GM23338 (cell line): Measurements from ENCODE around the gene RBM17.

Experiments used
- EZH2phosphoT487 ChIP-seq: fragments of 200-600 bp; sonication (generic); IDR thresholded peaks from one replicate; pipeline ENCODE4 v1.8.1; 2018; ENCODE audit warnings: antibody characterized with exemption; ENCODE audit not compliant: unreplicated experiment
- POLR2AphosphoS5 ChIP-seq: IDR thresholded peaks from 2 replicates; pipeline ENCODE4 v1.6.1; 2016; ENCODE audit warnings: antibody characterized with exemption, low read depth
- TF ChIP-seq, protein P1 (sequence below), 2 experiments: fragments of 200-600 bp in 1 of 2; sonication (generic) in 1 of 2; conservative IDR thresholded peaks; 2 replicates each; pipeline versions ENCODE4 v1.5.1 to v1.6.1; 2016 to 2017; ENCODE audit warnings: antibody characterized with exemption in 2 of 2, low read depth in 2 of 2, mild to moderate bottlenecking in 2 of 2, moderate library complexity in 1 of 2

DNA sequence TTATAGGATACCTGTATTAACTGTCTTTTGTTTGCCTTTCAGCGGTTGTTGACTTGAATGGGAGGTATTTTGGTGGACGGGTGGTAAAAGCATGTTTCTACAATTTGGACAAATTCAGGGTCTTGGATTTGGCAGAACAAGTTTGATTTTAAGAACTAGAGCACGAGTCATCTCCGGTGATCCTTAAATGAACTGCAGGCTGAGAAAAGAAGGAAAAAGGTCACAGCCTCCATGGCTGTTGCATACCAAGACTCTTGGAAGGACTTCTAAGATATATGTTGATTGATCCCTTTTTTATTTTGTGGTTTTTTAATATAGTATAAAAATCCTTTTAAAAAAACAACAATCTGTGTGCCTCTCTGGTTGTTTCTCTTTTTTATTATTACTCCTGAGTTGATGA, 26.6 kb downstream of the RBM17 start:
- TF ChIP-seq POLR2AphosphoS5 (no peak), EZH2phosphoT487 (no peak)
- TF ChIP-seq, protein P1, sequence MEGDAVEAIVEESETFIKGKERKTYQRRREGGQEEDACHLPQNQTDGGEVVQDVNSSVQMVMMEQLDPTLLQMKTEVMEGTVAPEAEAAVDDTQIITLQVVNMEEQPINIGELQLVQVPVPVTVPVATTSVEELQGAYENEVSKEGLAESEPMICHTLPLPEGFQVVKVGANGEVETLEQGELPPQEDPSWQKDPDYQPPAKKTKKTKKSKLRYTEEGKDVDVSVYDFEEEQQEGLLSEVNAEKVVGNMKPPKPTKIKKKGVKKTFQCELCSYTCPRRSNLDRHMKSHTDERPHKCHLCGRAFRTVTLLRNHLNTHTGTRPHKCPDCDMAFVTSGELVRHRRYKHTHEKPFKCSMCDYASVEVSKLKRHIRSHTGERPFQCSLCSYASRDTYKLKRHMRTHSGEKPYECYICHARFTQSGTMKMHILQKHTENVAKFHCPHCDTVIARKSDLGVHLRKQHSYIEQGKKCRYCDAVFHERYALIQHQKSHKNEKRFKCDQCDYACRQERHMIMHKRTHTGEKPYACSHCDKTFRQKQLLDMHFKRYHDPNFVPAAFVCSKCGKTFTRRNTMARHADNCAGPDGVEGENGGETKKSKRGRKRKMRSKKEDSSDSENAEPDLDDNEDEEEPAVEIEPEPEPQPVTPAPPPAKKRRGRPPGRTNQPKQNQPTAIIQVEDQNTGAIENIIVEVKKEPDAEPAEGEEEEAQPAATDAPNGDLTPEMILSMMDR (conservative IDR thresholded peaks at IDR 0.05; ENCODE audit: low read depth in 2 of 2): no peak
